Subcutaneous adipose tissue (tissue), 4 donors: ENCODE measurements around the gene TFRC. TPM values are rescaled to one million over a fixed set of nuclear protein-coding genes. Genes with fewer than 3 reads are reported as not detected.

ENCODE experiments used
- CTCF ChIP-seq: fragments of 450-650 bp; IDR thresholded peaks from one replicate; pipeline ENCODE4 v1.5.1; 2016; ENCODE audit warnings: low read depth, mild to moderate bottlenecking, control low read depth, antibody characterized with exemption, moderate library complexity
- total RNA-seq, 4 donors: library from RNA; depleted of rRNA; stranded (reverse); fragments of >200 nt; gene quantifications; one replicate each; pipeline ENCODE4 v1.1.0, GENCODE V29; 2016

Gene TFRC
- total RNA-seq, 4 donors from 2014 or later: 47.1 to 546 (median 92.2) TPM

DNA sequence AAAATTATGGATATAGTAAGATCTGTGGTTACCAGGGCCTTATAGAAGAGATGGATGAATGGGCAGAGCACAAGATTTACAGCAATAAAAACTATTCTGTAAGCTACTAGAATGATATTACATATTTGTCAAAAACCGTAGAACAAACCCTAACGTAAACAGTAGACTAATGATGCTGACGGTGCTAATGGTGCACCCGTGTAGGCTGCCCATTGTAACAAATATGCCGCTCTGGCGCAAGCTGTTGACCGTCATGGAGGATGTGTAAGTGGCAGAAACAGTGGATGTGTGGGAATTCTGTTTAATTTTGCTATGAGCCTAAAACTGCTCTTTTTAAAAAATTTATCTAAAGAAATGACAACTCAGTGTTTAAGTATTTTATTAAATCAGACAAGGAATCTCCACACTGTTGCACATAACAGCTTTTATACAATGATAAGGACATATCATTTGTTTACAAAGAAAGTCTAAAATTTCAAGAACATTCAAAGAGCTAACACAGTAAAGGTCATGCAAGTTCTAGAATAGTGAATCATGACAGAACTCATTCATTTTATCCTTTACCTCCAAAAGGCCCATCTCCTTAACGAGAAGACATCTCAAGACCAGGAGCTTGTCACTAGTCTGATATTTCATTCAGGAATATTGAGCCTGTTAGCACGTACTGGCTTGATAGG lies 32.8 kb downstream of the TFRC start:
- TF ChIP-seq CTCF: no peak

DNA sequence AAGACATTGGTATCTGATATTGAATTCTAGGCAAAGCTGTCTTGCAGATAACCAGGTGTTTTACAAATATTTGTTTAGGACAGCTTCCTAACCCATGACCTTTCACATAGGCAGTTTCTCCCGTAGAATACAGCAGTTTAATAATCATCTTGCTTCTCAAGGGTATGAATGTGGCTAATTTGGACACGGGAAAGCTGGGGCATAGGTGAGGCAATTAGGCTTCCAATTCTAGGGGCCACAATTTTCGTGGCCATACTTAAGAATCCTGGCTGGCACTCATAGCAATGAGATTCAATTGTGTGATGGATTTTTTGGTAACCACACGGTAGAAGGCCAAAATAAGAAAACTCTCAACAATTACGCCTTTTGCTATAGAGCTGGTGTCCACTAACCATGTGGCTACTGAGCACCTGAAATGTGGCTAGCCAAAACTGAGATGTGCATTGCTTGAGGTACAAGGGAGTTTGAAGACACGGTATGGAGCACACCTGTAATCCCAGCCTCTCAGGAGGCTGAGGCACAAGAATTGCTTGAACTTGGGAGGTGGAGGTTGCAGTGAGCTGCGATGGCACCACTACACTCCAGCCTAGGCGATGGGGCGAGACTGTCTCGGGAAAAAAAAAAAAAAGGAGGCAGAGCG lies 34.4 kb downstream of the TFRC start:
- TF ChIP-seq CTCF: no peak

DNA sequence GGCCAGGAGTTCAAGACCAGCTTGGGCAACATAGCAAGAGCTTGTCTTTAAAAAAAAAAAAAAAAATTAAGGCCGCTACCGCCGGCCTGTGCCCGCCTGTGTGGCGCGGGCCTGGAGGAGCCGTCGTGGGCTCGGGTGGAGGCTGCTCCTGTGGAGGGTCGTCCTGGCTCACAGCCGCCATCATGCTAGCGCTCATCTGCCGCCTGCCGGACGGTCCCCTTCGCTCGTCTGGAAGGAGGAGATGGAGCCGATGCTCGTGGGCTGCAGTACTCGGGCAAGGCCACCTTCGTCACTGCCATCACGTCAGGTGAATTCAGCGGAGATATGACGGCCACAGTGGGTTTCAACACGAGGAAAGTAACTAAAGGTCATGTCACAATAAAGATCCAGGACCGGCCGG lies 37.4 kb downstream of the TFRC start:
- TF ChIP-seq CTCF: no peak

DNA sequence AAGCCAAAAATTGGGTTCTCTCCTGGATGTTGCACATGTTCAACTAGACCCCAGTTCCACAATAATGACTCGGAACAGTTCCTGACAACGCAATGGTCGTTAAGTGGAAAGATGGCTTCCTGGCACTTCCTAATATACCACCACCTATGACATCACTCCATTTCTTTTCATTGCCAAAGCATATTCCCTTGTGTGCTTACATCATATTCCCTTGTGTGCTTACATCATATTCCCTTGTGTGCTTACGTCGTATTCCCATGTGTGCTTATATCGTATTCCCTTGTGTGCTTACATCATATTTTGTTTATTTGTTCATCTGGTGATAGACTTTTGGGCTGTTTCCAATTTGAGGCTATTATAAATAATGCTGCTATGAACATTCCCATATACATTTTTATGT lies 39.2 kb downstream of the TFRC start:
- no peak for TF ChIP-seq CTCF

- no peak for TF ChIP-seq CTCF
Observed at GRCh38 chr3:196039359-196039758, 42.5 kb downstream of the TFRC start.

GRCh38 chr3:196024968-196025367 lies 56.9 kb downstream of the TFRC start:
- no peak for TF ChIP-seq CTCF

- TF ChIP-seq CTCF: no peak
Observed at GRCh38 chr3:196023947-196024346, 57.9 kb downstream of the TFRC start.
